K562 (cell line): Measurements from ENCODE around the gene PDE4D. TPM values are rescaled to one million over a fixed set of nuclear protein-coding genes. Genes with fewer than 3 reads are reported as not detected.

ENCODE experiments used
- BRF1 ChIP-seq: IDR thresholded peaks from 3 replicates; pipeline ENCODE4 v1.6.1; 2011; ENCODE audit warnings: borderline replicate concordance, mild to moderate bottlenecking; ENCODE audit not compliant: insufficient read length; ENCODE audit errors: extremely low read depth
- CBX1 ChIP-seq: sonication (generic); IDR thresholded peaks from 2 replicates; pipeline ENCODE4 v1.6.1; 2016; ENCODE audit warnings: antibody characterized with exemption, low read depth, mild to moderate bottlenecking
- CBX5 ChIP-seq: IDR thresholded peaks from 2 replicates; pipeline ENCODE4 v1.6.1; 2014; ENCODE audit warnings: low read depth, borderline replicate concordance
- GTF2A2 ChIP-seq: IDR thresholded peaks from 2 replicates; pipeline ENCODE4 v1.6.1; 2016; ENCODE audit warnings: mild to moderate bottlenecking, missing genetic modification characterization, missing compliant biosample characterization
- MXI1 ChIP-seq: IDR thresholded peaks from 2 replicates; pipeline ENCODE4 v1.6.1; 2011; ENCODE audit warnings: low read depth, mild to moderate bottlenecking, improper control_type of control experiment, low read length
- PHF21A ChIP-seq: fragments of 450-650 bp; IDR thresholded peaks from 2 replicates; pipeline ENCODE4 v1.6.1; 2017; ENCODE audit warnings: low read depth, borderline replicate concordance
- RREB1 ChIP-seq: fragments of 250-450 bp; sonication (Bioruptor Pico); IDR thresholded peaks from 2 replicates; pipeline ENCODE4 v1.4.0; 2020
- SMAD2 ChIP-seq: fragments of 150-350 bp; IDR thresholded peaks from 2 replicates; pipeline ENCODE4 v1.6.1; 2014; ENCODE audit warnings: low read depth, mild to moderate bottlenecking, low read length
- U2AF1 ChIP-seq: fragments of 200-400 bp; formaldehyde crosslinking; optimal IDR thresholded peaks from 2 replicates; pipeline ENCODE3; 2017; ENCODE audit warnings: mild to moderate bottlenecking, low read depth, low read length, moderate library complexity
- polyA plus RNA-seq, 8 experiments: library from polyadenylated mRNA; depleted of rRNA in 4 of 8; stranded (reverse) in 5 of 8; unstranded in 3 of 8; fragments of >200 nt; fragmentation: Nextera tagmentation in 2 of 8; fragmentation: Illumina TruSeq in 1 of 8; extraction: Ambion mirVana in 2 of 8; extraction: Trizol in 1 of 8; gene quantifications; 2 replicates each; pipeline versions ENCODE4 v1.2.1 to v1.2.3, GENCODE V29; 2011 to 2014; ENCODE audit warnings: inconsistent platforms in 1 of 8, missing spikeins in 1 of 8
- total RNA-seq, 7 experiments: library from RNA; depleted of rRNA in 6 of 7; stranded (reverse); fragments of >200 nt in 6 of 7; fragmentation: Illumina TruSeq in 2 of 7; extraction: Trizol in 2 of 7; gene quantifications; 2 replicates each; pipeline versions ENCODE4 v1.2.1 to v1.2.3, GENCODE V29; 2011 to 2021; ENCODE audit warnings: low replicate concordance in 1 of 7
- TF ChIP-seq, protein P1 (sequence below): fragments of 450-650 bp; formaldehyde crosslinking; conservative IDR thresholded peaks from 2 replicates; pipeline ENCODE4 v1.4.0; 2022; ENCODE audit warnings: mild to moderate bottlenecking, missing genetic modification characterization
- TF ChIP-seq, protein P2 (sequence below): sonication (generic); formaldehyde crosslinking; IDR thresholded peaks from 2 replicates; pipeline ENCODE4 v1.8.1; 2023; ENCODE audit warnings: mild to moderate bottlenecking, missing genetic modification reagents
- TF ChIP-seq, protein P3 (sequence below): sonication (generic); formaldehyde crosslinking; IDR thresholded peaks from 2 replicates; pipeline ENCODE4 v1.8.0; 2023; ENCODE audit warnings: missing genetic modification reagents, mild to moderate bottlenecking, borderline replicate concordance

PDE4D gene
- total and polyA plus RNA-seq, 9 of the 15 experiments (the other 6 are each of a cell fraction or from before 2014, with no cell fraction given) = 0.04 to 0.46 (median 0.13) TPM

DNA sequence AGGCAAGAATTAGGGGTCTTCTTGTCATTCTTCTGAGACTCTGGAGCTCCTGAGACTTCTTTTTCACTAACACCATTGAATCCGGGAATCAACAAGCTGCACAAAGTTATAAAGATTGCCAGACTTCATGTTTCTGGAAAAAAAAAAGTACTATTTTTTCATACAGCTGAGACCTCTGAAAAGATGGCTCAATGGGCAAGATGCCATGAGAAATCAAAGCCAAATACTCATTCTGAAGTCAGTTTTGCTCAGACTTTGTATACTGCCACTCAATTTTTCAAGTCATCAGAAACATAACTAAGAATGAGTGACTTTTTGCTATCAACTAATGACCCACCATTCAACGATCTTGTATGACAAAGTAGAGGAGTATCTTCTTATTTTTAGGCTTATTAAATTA lies 798.7 kb downstream of the PDE4D start (continued):
- TF ChIP-seq RREB1 = no peak
- TF ChIP-seq U2AF1 = no peak
- TF ChIP-seq BRF1 = no peak
- no peak for TF ChIP-seq CBX5
- TF ChIP-seq GTF2A2 (tag) = no peak
- TF ChIP-seq PHF21A = no peak
- no peak for TF ChIP-seq SMAD2
- TF ChIP-seq, protein P1, sequence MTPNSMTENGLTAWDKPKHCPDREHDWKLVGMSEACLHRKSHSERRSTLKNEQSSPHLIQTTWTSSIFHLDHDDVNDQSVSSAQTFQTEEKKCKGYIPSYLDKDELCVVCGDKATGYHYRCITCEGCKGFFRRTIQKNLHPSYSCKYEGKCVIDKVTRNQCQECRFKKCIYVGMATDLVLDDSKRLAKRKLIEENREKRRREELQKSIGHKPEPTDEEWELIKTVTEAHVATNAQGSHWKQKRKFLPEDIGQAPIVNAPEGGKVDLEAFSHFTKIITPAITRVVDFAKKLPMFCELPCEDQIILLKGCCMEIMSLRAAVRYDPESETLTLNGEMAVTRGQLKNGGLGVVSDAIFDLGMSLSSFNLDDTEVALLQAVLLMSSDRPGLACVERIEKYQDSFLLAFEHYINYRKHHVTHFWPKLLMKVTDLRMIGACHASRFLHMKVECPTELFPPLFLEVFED (CRISPR knock-in tag) = no peak
- no peak for TF ChIP-seq MXI1
- no peak for TF ChIP-seq CBX1
- TF ChIP-seq, protein P2, sequence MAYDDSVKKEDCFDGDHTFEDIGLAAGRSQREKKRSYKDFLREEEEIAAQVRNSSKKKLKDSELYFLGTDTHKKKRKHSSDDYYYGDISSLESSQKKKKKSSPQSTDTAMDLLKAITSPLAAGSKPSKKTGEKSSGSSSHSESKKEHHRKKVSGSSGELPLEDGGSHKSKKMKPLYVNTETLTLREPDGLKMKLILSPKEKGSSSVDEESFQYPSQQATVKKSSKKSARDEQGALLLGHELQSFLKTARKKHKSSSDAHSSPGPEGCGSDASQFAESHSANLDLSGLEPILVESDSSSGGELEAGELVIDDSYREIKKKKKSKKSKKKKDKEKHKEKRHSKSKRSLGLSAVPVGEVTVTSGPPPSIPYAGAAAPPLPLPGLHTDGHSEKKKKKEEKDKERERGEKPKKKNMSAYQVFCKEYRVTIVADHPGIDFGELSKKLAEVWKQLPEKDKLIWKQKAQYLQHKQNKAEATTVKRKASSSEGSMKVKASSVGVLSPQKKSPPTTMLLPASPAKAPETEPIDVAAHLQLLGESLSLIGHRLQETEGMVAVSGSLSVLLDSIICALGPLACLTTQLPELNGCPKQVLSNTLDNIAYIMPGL (CRISPR knock-in tag) = no peak
- TF ChIP-seq, protein P3, sequence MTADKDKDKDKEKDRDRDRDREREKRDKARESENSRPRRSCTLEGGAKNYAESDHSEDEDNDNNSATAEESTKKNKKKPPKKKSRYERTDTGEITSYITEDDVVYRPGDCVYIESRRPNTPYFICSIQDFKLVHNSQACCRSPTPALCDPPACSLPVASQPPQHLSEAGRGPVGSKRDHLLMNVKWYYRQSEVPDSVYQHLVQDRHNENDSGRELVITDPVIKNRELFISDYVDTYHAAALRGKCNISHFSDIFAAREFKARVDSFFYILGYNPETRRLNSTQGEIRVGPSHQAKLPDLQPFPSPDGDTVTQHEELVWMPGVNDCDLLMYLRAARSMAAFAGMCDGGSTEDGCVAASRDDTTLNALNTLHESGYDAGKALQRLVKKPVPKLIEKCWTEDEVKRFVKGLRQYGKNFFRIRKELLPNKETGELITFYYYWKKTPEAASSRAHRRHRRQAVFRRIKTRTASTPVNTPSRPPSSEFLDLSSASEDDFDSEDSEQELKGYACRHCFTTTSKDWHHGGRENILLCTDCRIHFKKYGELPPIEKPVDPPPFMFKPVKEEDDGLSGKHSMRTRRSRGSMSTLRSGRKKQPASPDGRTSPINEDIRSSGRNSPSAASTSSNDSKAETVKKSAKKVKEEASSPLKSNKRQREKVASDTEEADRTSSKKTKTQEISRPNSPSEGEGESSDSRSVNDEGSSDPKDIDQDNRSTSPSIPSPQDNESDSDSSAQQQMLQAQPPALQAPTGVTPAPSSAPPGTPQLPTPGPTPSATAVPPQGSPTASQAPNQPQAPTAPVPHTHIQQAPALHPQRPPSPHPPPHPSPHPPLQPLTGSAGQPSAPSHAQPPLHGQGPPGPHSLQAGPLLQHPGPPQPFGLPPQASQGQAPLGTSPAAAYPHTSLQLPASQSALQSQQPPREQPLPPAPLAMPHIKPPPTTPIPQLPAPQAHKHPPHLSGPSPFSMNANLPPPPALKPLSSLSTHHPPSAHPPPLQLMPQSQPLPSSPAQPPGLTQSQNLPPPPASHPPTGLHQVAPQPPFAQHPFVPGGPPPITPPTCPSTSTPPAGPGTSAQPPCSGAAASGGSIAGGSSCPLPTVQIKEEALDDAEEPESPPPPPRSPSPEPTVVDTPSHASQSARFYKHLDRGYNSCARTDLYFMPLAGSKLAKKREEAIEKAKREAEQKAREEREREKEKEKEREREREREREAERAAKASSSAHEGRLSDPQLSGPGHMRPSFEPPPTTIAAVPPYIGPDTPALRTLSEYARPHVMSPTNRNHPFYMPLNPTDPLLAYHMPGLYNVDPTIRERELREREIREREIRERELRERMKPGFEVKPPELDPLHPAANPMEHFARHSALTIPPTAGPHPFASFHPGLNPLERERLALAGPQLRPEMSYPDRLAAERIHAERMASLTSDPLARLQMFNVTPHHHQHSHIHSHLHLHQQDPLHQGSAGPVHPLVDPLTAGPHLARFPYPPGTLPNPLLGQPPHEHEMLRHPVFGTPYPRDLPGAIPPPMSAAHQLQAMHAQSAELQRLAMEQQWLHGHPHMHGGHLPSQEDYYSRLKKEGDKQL (CRISPR knock-in tag) = no peak
